Measurements from ENCODE around the gene PDE4DIP. TPM values are rescaled to one million over a fixed set of nuclear protein-coding genes. Genes with fewer than 3 reads are reported as not detected.
"Not testable (repeated sequence)": the region's sequence is repeated elsewhere in the genome, so short reads cannot be mapped to it uniquely, and the experiment has no call there.

Gene PDE4DIP
- total RNA-seq, 1 donor from 2014 or later, result 163 TPM

DNA sequence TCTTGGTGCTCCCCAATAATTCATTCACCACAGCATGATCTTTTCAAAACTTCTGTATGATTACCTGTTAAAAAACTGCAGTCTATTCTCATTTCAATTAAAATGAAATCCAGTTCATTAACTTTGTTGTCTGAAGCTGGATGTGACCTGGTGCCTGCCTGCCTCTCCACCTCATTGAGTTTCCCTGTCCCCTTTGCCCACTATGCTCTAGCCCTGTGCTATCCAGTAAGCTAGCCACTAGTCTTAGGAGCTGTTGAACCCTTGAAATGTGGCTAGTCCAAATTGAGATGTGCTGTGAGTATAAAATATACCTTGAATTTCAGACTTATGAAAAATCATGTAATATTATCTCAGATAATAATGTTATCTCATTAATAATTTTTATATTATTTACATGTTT is 114.1 kb downstream of the PDE4DIP start:
- H3K27ac ChIP-seq; DNase-seq; H3K4me1 ChIP-seq; H3K36me3 ChIP-seq; H3K4me3 ChIP-seq; intact Hi-C loops (cut with DNase I); ATAC-seq; H3K9me3 ChIP-seq; H3K27me3 ChIP-seq: not testable (repeated sequence)

DNA sequence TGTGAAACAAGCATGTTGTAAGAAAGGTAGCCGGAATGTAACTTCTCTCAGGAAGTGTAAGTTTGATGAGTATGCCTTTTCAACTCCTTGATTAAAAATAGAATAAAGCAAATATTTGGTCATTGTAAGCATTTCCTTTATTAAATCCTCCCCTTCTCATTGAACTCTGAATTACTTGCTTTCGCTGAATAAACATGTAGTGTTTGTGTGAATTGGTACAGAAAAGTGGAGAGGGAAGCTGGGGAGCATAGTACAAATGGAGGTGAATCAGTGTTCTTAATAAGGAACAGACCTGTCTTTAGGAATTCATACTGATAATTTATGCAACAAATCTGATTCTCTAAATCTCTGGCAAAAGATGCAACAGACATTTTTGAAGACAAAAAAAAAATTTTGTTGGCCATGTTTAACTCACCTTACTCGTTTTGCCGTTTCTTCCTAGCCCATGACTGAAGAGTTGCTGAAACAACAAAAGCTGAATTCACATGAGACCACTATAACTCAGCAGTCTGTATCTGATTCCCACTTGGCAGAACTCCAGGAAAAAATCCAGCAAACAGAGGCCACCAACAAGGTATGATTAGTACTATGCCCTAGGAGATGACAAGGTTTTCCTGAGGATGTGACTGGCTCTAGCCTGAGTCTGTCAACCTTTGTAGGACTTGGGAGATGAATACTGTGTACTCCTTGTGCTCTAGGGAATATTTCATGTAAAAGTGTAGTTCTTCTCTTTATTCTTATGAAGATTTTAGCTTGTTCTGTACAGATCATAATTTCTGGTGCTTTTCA is 116.2 kb downstream of the PDE4DIP start:
- H3K4me3 ChIP-seq; DNase-seq; H3K27ac ChIP-seq; H3K27me3 ChIP-seq; intact Hi-C loops (cut with DNase I); H3K36me3 ChIP-seq; H3K9me3 ChIP-seq; H3K4me1 ChIP-seq: not testable (repeated sequence)
- peak; percentile 54 for ATAC-seq

DNA sequence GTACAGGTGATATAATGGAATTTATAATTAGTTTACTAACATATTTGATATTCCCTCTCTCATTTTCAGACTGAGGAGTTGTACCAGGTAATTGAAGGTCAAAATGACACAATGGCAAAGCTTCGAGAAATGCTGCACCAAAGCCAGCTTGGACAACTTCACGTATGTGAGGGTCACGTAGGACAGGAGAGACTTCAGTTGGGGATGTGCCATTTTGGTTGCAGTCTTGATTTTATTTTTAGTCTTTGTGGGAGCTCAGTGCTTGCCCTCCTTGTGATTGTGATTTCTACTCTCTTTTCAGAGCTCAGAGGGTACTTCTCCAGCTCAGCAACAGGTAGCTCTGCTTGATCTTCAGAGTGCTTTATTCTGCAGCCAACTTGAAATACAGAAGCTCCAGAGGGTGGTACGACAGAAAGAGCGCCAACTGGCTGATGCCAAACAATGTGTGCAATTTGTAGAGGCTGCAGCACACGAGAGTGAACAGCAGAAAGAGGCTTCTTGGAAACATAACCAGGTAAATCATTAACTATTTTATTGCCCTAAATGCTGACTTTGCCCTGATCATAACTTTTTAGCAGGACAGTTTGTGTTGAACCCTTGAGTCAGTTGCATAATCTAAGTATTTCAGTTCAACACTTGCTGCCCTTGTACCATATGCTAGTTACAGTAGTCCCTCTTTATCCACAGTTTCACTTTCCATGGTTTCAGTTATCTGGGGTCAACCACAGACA is 118.1 kb downstream of the PDE4DIP start:
- intact Hi-C loops (cut with DNase I); H3K4me3 ChIP-seq; H3K27ac ChIP-seq; H3K9me3 ChIP-seq; H3K27me3 ChIP-seq; ATAC-seq; H3K4me1 ChIP-seq; DNase-seq; H3K36me3 ChIP-seq: not testable (repeated sequence)

DNA sequence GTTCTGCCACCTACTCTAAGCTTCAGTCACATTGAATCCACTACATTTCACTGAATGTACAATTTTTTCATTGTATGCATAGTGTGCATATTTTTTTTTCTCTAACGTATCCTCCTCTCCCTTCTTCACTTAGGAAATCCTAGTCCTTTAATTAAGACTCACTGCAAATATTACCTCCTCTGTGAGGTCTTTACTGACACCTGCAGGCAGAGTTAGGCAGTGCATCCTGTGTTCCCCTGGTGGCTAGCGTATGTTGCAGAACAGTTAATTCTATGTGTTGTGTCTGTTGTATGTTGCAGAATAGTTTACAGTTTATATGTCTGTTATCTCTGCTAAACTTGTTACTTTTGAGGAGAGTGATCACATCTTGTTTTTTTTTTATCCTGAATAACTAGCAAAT is 121.9 kb downstream of the PDE4DIP start:
- H3K9me3 ChIP-seq; H3K4me3 ChIP-seq; H3K27ac ChIP-seq; H3K4me1 ChIP-seq; H3K27me3 ChIP-seq; H3K36me3 ChIP-seq; intact Hi-C loops (cut with DNase I); DNase-seq: not testable (repeated sequence)
- peak; percentile 98 for ATAC-seq
- TF ChIP-seq, protein P1, sequence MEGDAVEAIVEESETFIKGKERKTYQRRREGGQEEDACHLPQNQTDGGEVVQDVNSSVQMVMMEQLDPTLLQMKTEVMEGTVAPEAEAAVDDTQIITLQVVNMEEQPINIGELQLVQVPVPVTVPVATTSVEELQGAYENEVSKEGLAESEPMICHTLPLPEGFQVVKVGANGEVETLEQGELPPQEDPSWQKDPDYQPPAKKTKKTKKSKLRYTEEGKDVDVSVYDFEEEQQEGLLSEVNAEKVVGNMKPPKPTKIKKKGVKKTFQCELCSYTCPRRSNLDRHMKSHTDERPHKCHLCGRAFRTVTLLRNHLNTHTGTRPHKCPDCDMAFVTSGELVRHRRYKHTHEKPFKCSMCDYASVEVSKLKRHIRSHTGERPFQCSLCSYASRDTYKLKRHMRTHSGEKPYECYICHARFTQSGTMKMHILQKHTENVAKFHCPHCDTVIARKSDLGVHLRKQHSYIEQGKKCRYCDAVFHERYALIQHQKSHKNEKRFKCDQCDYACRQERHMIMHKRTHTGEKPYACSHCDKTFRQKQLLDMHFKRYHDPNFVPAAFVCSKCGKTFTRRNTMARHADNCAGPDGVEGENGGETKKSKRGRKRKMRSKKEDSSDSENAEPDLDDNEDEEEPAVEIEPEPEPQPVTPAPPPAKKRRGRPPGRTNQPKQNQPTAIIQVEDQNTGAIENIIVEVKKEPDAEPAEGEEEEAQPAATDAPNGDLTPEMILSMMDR (IDR thresholded peaks at IDR 0.05), result peak; percentile 5

DNA sequence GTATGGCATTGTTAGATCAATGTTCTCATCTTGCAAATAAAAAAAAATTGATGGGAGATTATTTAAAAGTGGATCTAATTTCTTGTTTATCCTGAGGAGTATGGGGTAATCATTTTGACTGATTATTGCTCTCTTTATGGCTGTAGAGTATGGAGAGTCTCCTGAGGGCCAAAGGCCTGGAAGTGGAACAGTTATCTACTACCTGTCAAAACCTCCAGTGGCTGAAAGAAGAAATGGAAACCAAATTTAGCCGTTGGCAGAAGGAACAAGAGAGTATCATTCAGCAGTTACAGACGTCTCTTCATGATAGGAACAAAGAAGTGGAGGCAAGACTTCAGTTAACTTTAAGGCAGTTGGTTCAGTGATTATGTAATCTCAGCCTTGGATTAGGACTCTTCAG is 123.4 kb downstream of the PDE4DIP start:
- H3K4me1 ChIP-seq; ATAC-seq; H3K4me3 ChIP-seq; H3K27ac ChIP-seq; H3K27me3 ChIP-seq; DNase-seq; H3K36me3 ChIP-seq; H3K9me3 ChIP-seq; intact Hi-C loops (cut with DNase I): not testable (repeated sequence)

DNA sequence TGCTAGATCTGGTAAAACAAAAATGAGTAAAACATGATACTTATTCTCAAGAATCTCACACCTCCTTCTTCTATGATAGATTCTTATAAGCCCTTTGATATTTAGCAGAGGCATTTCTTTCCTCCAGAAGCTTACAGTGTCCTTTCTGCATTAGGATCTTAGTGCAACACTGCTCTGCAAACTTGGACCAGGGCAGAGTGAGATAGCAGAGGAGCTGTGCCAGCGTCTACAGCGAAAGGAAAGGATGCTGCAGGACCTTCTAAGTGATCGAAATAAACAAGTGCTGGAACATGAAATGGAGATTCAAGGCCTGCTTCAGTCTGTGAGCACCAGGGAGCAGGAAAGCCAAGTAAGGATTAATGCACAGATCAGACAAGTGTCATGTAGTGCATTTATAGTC is 124.5 kb downstream of the PDE4DIP start:
- H3K4me1 ChIP-seq; H3K4me3 ChIP-seq; H3K27ac ChIP-seq; intact Hi-C loops (cut with DNase I); DNase-seq; H3K36me3 ChIP-seq; H3K27me3 ChIP-seq; ATAC-seq; H3K9me3 ChIP-seq: not testable (repeated sequence)

DNA sequence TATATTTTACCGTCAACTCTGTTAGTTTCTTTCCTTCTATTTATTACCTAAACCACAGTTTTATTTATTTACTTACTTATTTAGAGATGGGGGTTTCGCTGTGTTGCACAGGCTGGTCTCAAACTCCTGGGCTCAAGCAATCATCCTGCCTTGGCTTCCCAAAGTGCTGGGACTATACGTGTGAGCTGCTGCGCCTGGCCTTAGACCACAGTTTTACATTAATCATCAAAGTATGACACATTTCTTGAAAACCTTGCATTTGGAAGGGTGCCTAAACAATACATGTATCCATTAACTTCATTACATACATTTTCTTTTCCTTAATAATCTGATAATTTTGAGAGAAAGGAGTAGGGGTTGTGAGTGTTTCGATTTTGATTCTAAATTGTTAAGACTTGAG is 124.9 kb downstream of the PDE4DIP start:
- ATAC-seq; H3K4me1 ChIP-seq; H3K4me3 ChIP-seq; H3K36me3 ChIP-seq; H3K27me3 ChIP-seq; H3K27ac ChIP-seq; DNase-seq; H3K9me3 ChIP-seq; intact Hi-C loops (cut with DNase I): not testable (repeated sequence)

DNA sequence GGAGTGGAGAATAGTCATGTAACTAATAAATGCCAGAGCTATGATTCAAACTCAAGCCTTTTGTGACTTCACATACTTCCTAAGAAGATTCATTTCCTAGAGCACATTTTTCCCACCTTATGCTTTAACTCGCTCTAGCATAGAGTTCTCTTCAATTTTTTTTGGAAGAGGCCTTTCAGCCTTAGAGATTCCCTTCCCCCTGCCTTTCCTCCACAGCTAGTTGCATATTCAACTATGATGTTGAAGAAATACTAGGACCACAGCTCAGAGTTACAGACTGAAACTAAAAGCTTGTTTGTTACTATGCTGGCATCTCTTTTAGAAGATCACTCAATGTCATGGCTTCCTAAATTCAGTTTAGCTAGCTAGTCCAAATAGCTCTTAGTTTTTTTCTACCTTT is 131.2 kb downstream of the PDE4DIP start:
- H3K27ac ChIP-seq; H3K4me1 ChIP-seq; DNase-seq; intact Hi-C loops (cut with DNase I); H3K9me3 ChIP-seq; H3K4me3 ChIP-seq; H3K27me3 ChIP-seq; ATAC-seq: not testable (repeated sequence)
- H3K36me3 ChIP-seq, result peaks cover 43% of the 10 kb centered on the region

DNA sequence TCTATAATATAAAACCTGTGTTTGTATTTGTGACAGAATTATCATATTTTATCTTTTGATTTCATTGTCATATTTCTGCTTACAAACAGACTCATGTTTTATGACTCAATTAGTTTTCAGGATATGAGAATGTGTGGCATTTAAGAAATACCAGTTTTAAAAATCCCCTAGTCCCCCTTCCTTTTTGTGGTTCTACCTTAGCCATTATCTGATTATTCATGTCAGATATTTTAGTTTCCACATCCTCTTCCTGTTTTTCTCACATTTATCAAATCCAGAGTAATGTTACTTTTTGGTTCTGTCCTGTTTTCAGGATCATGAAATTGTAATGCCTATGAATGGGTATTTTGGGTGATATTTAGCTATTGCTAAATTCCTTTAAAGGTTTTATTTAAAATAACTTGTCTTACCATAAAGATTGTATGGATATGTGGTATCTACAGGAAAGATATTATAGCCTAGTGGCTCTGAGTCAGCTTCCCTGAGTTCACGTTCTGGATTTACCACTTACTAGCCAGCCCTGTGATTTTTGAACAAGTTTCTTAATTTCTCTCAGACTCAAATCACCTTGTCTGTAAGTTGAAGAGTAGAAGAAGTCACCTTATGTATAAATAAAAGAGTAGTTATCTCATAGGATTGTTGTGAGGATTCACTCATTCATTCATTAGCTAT is 131.8 kb downstream of the PDE4DIP start:
- H3K4me3 ChIP-seq; DNase-seq; H3K4me1 ChIP-seq; H3K9me3 ChIP-seq; H3K27ac ChIP-seq; intact Hi-C loops (cut with DNase I); ATAC-seq; H3K27me3 ChIP-seq: not testable (repeated sequence)
- peaks cover 49% of the 10 kb centered on the region for H3K36me3 ChIP-seq

DNA sequence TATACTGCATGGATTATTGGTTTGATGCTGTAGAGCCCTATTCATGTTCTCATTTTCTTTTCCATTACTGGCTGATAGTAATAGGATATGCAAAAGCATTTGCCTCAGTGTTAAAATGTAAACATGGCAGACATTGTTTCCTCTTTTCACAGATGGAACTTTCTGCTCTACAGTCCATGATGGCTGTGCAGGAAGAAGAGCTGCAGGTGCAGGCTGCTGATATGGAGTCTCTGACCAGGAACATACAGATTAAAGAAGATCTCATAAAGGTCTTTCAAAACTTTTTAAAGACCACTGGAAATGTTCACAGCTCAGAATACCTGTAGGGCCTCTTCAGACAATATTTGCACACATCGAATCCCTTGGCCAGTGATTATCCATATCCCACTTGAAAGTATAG is 133.6 kb downstream of the PDE4DIP start:
- DNase-seq; H3K4me3 ChIP-seq; H3K27me3 ChIP-seq; H3K4me1 ChIP-seq; H3K9me3 ChIP-seq; intact Hi-C loops (cut with DNase I); ATAC-seq; H3K27ac ChIP-seq: not testable (repeated sequence)
- H3K36me3 ChIP-seq, result peaks cover 60% of the 10 kb centered on the region

DNA sequence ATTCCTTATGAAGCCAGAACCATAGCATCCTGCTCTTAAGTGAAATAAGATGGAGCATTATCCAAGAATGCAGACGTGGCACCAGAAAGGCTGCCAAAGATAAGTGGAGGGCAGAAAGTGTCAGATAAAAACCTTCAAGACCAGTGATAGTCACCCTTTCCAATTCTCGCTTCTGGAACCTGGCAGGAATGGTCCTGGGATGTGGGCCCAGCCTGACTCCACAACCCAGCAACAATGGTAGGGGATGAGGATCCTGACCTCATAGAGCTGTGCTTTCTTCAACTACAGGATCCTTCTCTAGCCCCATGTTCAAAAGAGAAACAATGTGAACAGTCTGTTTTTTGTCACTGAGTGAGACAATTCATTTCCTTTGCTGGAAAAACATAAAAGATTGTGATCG is 145.2 kb downstream of the PDE4DIP start:
- DNase-seq; H3K4me1 ChIP-seq; H3K36me3 ChIP-seq; H3K9me3 ChIP-seq; ATAC-seq; intact Hi-C loops (cut with DNase I); H3K4me3 ChIP-seq; H3K27me3 ChIP-seq; H3K27ac ChIP-seq: not testable (repeated sequence)

DNA sequence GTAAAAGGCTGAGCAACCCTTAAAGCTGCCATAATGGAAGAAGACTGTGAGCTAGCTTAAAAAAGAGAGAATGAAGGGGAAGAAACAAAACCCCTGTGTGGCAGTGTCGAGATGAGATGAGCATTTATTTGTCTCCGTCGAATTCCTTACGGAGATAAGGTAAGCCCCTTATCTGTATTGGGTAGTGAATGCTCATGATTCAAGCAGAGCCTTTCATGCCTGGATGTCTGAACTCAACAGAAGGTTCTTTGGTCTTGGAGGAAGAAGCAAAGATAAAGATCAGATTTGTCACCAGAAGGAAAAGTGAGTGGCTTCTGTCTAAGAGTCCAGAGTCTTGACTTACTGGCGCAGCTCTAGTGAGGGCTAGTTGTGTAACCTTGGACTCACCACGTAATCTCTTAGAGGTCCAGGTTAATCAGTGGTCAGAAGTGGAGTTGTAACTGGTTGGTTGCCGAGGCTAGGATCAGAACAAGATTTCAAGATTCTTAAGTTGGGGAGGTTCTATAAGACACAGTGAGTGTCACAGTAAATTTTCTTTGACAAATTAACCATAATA is 146.1 kb downstream of the PDE4DIP start:
- intact Hi-C loops (cut with DNase I), result not testable (repeated sequence)

DNA sequence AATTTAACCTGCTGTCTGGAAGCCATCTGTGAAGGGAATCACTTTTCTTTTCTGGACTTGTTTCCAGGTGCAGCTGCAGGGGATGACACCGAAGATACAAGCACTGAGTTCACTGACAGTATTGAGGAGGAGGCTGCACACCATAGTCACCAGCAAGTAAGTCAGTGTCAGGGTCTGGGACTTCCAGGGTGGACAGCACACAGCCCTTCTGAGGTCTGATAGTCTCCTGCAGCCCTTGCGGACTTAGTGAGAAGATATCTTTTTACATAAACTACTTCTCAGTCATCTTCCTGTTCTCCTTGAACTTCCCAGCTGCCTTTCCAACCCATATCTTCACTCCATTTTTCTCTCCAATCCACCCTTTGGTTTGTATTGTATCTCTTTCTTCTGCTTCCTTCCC is 147.6 kb downstream of the PDE4DIP start:
- H3K27me3 ChIP-seq; H3K36me3 ChIP-seq; DNase-seq; H3K27ac ChIP-seq; H3K4me3 ChIP-seq; intact Hi-C loops (cut with DNase I); ATAC-seq; H3K4me1 ChIP-seq; H3K9me3 ChIP-seq: not testable (repeated sequence)

More for the DNA sequence above, 146.1 kb downstream of the PDE4DIP start:
- H3K4me3 ChIP-seq, H3K27me3 ChIP-seq, H3K9me3 ChIP-seq, H3K4me1 ChIP-seq, H3K27ac ChIP-seq, DNase-seq, H3K36me3 ChIP-seq: not testable (repeated sequence)
- ATAC-seq, result peak; percentile 56

All from upper lobe of right lung (tissue), 1 donor.